SK-N-SH (cell line): ENCODE results near the gene RLN2. TPM values are rescaled to one million over a fixed set of nuclear protein-coding genes. Genes with fewer than 3 reads are reported as not detected.

ENCODE experiments used
- CTCF ChIA-PET: fragments of 300-600, 350-600 bp; formaldehyde crosslinking; extraction: SDS; loops from one replicate; lab custom pipeline; 2021; lab: Yijun Ruan, JAX
- POLR2A ChIA-PET: fragments of 350-600 bp; sonication (Branson Sonifier 250); formaldehyde crosslinking; extraction: SDS; loops from one replicate; lab custom pipeline; 2020; ENCODE audit warnings: antibody characterized with exemption, inconsistent platforms; lab: Yijun Ruan, JAX
- DNase-seq: peaks from one replicate; pipeline ENCODE4 v3.0.0; 2012
- H2AFZ ChIP-seq: fragments of 200-600 bp; sonication (generic); 2 replicates; pipeline ENCODE4 v1.8.1; 2016; ENCODE audit warnings: antibody characterized with exemption, mild to moderate bottlenecking, low read depth
- H3F3A ChIP-seq: fragments of 200-600 bp; sonication (generic); replicated peaks from 2 replicates; pipeline ENCODE3; 2016; ENCODE audit warnings: antibody characterized with exemption, mild to moderate bottlenecking; ENCODE audit not compliant: insufficient read depth
- H3K27ac ChIP-seq, 2 experiments: fragments of 200-500 bp in 1 of 2; fragments of 200-600 bp in 1 of 2; sonication (Bioruptor generic) in 1 of 2; sonication (generic), shearing (Covaris generic) in 1 of 2; 2 replicates each; pipeline versions ENCODE4 v1.5.1 to v1.6.1; 2014 to 2016; ENCODE audit warnings: low read depth in 2 of 2, inconsistent platforms in 1 of 2, low read length in 1 of 2, mild to moderate bottlenecking in 1 of 2, mixed read lengths in 1 of 2
- H3K27me3 ChIP-seq: fragments of 200-600 bp; sonication (generic), shearing (Covaris generic); 2 replicates; pipeline ENCODE4 v1.6.1; 2016; ENCODE audit warnings: mixed run types; ENCODE audit not compliant: insufficient read depth
- H3K36me3 ChIP-seq, 2 experiments: fragments of 200-500 bp in 1 of 2; fragments of 200-600 bp in 1 of 2; sonication (Bioruptor generic) in 1 of 2; sonication (generic) in 1 of 2; replicated peaks in 1 of 2; 2 replicates each; pipeline versions ENCODE3 to v1.5.1; 2014 to 2016; ENCODE audit warnings: low read length in 1 of 2, mild to moderate bottlenecking in 1 of 2; ENCODE audit not compliant: insufficient read depth in 2 of 2, control insufficient read depth in 1 of 2
- H3K4me1 ChIP-seq, 2 experiments: fragments of 200-500 bp in 1 of 2; fragments of 200-600 bp in 1 of 2; sonication (Bioruptor generic) in 1 of 2; sonication (generic), shearing (Covaris generic) in 1 of 2; 2 replicates each; pipeline versions ENCODE4 v1.5.1 to v1.6.1; 2014 to 2016; ENCODE audit warnings: low read depth in 1 of 2, low read length in 1 of 2, mixed run types in 1 of 2; ENCODE audit not compliant: insufficient read depth in 2 of 2, control insufficient read depth in 1 of 2
- H3K4me2 ChIP-seq: fragments of 200-600 bp; sonication (generic), shearing (Covaris generic); 2 replicates; pipeline ENCODE4 v1.6.1; 2017; ENCODE audit warnings: mixed run types
- H3K4me3 ChIP-seq, 2 experiments: fragments of 200-500 bp in 1 of 2; fragments of 200-600 bp in 1 of 2; sonication (Bioruptor generic) in 1 of 2; sonication (generic), shearing (Covaris generic) in 1 of 2; 2 replicates each; pipeline versions ENCODE4 v1.5.1 to v1.8.1; 2014 to 2016; ENCODE audit warnings: low read depth in 2 of 2, inconsistent platforms in 1 of 2, low read length in 1 of 2, mild to moderate bottlenecking in 1 of 2, mixed read lengths in 1 of 2, moderate library complexity in 1 of 2
- H3K79me2 ChIP-seq: fragments of 200-600 bp; sonication (generic); 2 replicates; pipeline ENCODE4 v1.8.1; 2017; ENCODE audit warnings: mild to moderate bottlenecking; ENCODE audit not compliant: insufficient read depth
- H3K9ac ChIP-seq: fragments of 200-600 bp; sonication (generic); 2 replicates; pipeline ENCODE4 v1.6.1; 2017; ENCODE audit warnings: mixed run types
- H3K9me2 ChIP-seq: fragments of 200-600 bp; sonication (generic); 2 replicates; pipeline ENCODE4 v1.6.1; 2017; ENCODE audit warnings: mixed run types
- H3K9me3 ChIP-seq: fragments of 200-600 bp; sonication (generic); 2 replicates; pipeline ENCODE4 v1.6.1; 2017; ENCODE audit warnings: mixed run types, mild to moderate bottlenecking, moderate library complexity
- H4K20me1 ChIP-seq: fragments of 200-600 bp; sonication (generic); 2 replicates; pipeline ENCODE4 v1.6.1; 2017; ENCODE audit warnings: mild to moderate bottlenecking, mixed run types; ENCODE audit not compliant: insufficient read depth
- ELF1 ChIP-seq: IDR thresholded peaks from 2 replicates; pipeline ENCODE4 v1.4.0; 2012
- EP300 ChIP-seq, 2 experiments: IDR thresholded peaks; 2 replicates each; pipeline versions ENCODE4 v1.4.0 to v1.6.1; 2012; ENCODE audit warnings: borderline replicate concordance in 1 of 2, low read depth in 1 of 2, low read length in 1 of 2
- FOXJ3 ChIP-seq: sonication (generic); formaldehyde crosslinking; IDR thresholded peaks from 2 replicates; pipeline ENCODE4 v1.5.1; 2020; ENCODE audit warnings: mild to moderate bottlenecking, missing genetic modification reagents
- FOXM1 ChIP-seq: IDR thresholded peaks from 2 replicates; pipeline ENCODE4 v1.4.0; 2012; ENCODE audit warnings: low read depth, mild to moderate bottlenecking
- GABPA ChIP-seq: IDR thresholded peaks from 2 replicates; pipeline ENCODE4 v1.4.0; 2012; ENCODE audit warnings: low read depth, mild to moderate bottlenecking
- JUND ChIP-seq: IDR thresholded peaks from 2 replicates; pipeline ENCODE4 v1.4.0; 2012
- MEF2A ChIP-seq: IDR thresholded peaks from 2 replicates; pipeline ENCODE4 v1.4.0; 2012; ENCODE audit warnings: low read depth, borderline replicate concordance
- MXI1 ChIP-seq: IDR thresholded peaks from 2 replicates; pipeline ENCODE4 v1.6.1; 2012; ENCODE audit warnings: mild to moderate bottlenecking, low read depth, low read length, improper control_type of control experiment
- RCOR1 ChIP-seq: fragments of 150-350 bp; IDR thresholded peaks from 2 replicates; pipeline ENCODE4 v1.6.1; 2017; ENCODE audit warnings: antibody characterized with exemption, low read length
- RFX5 ChIP-seq: IDR thresholded peaks from 2 replicates; pipeline ENCODE4 v1.6.1; 2012; ENCODE audit warnings: mild to moderate bottlenecking, improper control_type of control experiment, low read length
- TCF12 ChIP-seq: IDR thresholded peaks from 2 replicates; pipeline ENCODE4 v1.4.0; 2012
- TEAD4 ChIP-seq: IDR thresholded peaks from 2 replicates; pipeline ENCODE4 v1.4.0; 2012; ENCODE audit warnings: mild to moderate bottlenecking, borderline replicate concordance; ENCODE audit not compliant: insufficient read depth
- WGBS: methylation state at CpG from one replicate; pipeline ENCODE4 v1.1.6; 2017; ENCODE audit warnings: low lambda C conversion rate; 5-methylcytosine and 5-hydroxymethylcytosine counted together
- polyA plus RNA-seq, 3 experiments: library from polyadenylated mRNA; depleted of rRNA; stranded (reverse); fragments of >200 nt; gene quantifications; 2 replicates each; pipeline ENCODE4 v1.2.3, GENCODE V29; 2012
- TF ChIP-seq, protein P1 (sequence below): fragments of 200-600 bp; sonication (generic); IDR thresholded peaks from 2 replicates; pipeline ENCODE4 v1.6.1; 2017; ENCODE audit warnings: antibody characterized with exemption, mild to moderate bottlenecking, moderate library complexity
- TF ChIP-seq, protein P2 (sequence below): IDR thresholded peaks from 2 replicates; pipeline ENCODE4 v1.6.1; 2012; ENCODE audit warnings: mild to moderate bottlenecking, low read depth, low read length, moderate library complexity
- TF ChIP-seq, protein P3 (sequence below): IDR thresholded peaks from 2 replicates; pipeline ENCODE4 v1.4.0; 2012; ENCODE audit warnings: low read depth, borderline replicate concordance
- TF ChIP-seq, protein P4 (sequence below): IDR thresholded peaks from 2 replicates; pipeline ENCODE4 v1.4.0; 2012; ENCODE audit warnings: low read depth, borderline replicate concordance

Gene RLN2
- polyA plus RNA-seq, 1 of the 3 experiments (the other 2 are of a cell fraction) = 0.51 TPM

DNA sequence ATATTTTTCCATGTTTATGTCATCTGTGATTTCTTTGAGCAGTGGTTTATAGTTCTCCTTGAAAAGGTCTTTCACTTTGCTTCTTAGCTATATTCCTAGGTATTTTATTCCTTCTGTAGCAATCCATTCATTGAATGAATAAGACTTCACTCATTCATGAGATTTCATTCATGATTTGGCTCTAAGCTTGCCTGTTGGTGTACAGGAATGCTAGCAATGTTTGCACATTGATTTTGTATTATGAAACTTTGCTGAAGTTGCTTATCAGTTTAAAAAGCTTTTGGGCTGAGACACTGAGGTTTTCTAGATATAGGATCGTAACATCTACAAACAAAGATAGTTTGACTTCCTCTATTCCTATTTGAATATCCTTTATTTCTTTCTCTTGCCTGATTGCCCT, 15.9 kb downstream of the RLN2 start (continued):
- no peak for TF ChIP-seq RCOR1

DNA sequence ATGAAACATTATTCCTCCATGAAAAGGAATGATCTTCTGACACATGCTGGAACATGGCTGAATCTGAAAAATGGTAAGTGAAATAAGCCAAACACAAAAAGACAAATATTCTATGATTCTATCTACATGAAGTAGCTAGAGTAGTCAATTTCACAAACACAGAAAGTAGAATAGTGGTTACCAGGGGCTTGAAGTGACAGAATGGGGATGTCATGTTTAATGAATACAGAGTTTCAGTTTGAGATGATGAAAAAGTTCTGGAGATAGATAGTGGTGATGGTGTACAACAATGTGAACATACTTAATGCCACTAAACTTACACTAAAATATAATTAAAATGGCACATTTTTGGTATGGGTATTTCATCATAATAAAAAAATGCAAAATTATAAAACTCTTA, 18.3 kb downstream of the RLN2 start:
- no peak overlapping the region for H3K4me3 ChIP-seq
- TF ChIP-seq JUND = no peak
- TF ChIP-seq MEF2A = no peak
- no peak for TF ChIP-seq FOXM1
- no peak for TF ChIP-seq TEAD4
- TF ChIP-seq RFX5 = no peak
- no peak for TF ChIP-seq GABPA
- DNase-seq = no peak
- ChIA-PET POLR2A (no interaction called here), CTCF (no interaction called here)
- no peak overlapping the region for H3K9ac ChIP-seq
- H3K79me2 ChIP-seq = no peaks in the 10 kb centered on the region
- no peaks in the 10 kb centered on the region for H3K4me1 ChIP-seq
- H2AFZ ChIP-seq = no peak overlapping the region
- H3K27ac ChIP-seq = no peak overlapping the region
- no peak overlapping the region for H3K4me2 ChIP-seq
- H3K9me3 ChIP-seq = no peaks in the 10 kb centered on the region
- H3K36me3 ChIP-seq = no peaks in the 10 kb centered on the region
- H4K20me1 ChIP-seq = no peaks in the 10 kb centered on the region
- H3K9me2 ChIP-seq = no peaks in the 10 kb centered on the region
- no peaks in the 10 kb centered on the region for H3F3A ChIP-seq
- H3K27me3 ChIP-seq = no peaks in the 10 kb centered on the region

DNA sequence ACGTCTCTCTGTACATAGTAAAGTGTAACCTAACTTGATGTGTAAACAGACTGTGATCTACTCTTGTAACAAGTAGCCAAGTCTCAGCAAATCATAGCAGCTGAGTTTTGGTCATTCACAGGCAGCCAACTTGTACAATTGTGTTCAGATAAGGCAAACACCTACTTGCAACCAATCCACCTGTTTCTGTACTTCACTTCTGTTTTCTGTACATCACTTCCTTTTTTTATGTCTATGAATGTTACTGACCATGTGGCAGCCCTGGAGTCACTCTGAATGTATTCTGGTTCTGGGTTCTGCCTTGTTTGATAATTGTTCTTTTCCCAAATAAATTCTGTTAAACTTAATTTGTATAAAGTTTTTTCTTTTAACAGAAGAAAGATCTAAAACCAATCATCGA, 26.0 kb downstream of the RLN2 start:
- no peak for DNase-seq

More for the DNA sequence above, 26.0 kb downstream of the RLN2 start:
- no peak overlapping the region for H3K4me3 ChIP-seq
- H4K20me1 ChIP-seq = no peaks in the 10 kb centered on the region
- H2AFZ ChIP-seq = no peak overlapping the region
- no peak overlapping the region for H3K27ac ChIP-seq
- no peaks in the 10 kb centered on the region for H3K4me1 ChIP-seq
- WGBS = 16% methylated on average over 2 of the region's 2 CpGs
- CTCF ChIA-PET = no interaction called here
- no peak overlapping the region for H3K4me2 ChIP-seq
- H3K9me3 ChIP-seq = no peaks in the 10 kb centered on the region
- H3K79me2 ChIP-seq = no peaks in the 10 kb centered on the region
- no peaks in the 10 kb centered on the region for H3F3A ChIP-seq
- no peak overlapping the region for H3K9ac ChIP-seq
- H3K9me2 ChIP-seq = no peaks in the 10 kb centered on the region
- no peaks in the 10 kb centered on the region for H3K36me3 ChIP-seq
- H3K27me3 ChIP-seq = no peaks in the 10 kb centered on the region
- TF ChIP-seq MXI1 (no peak), ELF1 (no peak), TCF12 (no peak), EP300 (IDR thresholded peaks at IDR 0.05; ENCODE audit: borderline replicate concordance in 1 of 2, low read depth in 1 of 2, low read length in 1 of 2) (no peak), FOXJ3 (CRISPR knock-in tag) (no peak), GABPA (no peak)
- TF ChIP-seq, protein P1, sequence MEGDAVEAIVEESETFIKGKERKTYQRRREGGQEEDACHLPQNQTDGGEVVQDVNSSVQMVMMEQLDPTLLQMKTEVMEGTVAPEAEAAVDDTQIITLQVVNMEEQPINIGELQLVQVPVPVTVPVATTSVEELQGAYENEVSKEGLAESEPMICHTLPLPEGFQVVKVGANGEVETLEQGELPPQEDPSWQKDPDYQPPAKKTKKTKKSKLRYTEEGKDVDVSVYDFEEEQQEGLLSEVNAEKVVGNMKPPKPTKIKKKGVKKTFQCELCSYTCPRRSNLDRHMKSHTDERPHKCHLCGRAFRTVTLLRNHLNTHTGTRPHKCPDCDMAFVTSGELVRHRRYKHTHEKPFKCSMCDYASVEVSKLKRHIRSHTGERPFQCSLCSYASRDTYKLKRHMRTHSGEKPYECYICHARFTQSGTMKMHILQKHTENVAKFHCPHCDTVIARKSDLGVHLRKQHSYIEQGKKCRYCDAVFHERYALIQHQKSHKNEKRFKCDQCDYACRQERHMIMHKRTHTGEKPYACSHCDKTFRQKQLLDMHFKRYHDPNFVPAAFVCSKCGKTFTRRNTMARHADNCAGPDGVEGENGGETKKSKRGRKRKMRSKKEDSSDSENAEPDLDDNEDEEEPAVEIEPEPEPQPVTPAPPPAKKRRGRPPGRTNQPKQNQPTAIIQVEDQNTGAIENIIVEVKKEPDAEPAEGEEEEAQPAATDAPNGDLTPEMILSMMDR = no peak
- TF ChIP-seq, protein P2, sequence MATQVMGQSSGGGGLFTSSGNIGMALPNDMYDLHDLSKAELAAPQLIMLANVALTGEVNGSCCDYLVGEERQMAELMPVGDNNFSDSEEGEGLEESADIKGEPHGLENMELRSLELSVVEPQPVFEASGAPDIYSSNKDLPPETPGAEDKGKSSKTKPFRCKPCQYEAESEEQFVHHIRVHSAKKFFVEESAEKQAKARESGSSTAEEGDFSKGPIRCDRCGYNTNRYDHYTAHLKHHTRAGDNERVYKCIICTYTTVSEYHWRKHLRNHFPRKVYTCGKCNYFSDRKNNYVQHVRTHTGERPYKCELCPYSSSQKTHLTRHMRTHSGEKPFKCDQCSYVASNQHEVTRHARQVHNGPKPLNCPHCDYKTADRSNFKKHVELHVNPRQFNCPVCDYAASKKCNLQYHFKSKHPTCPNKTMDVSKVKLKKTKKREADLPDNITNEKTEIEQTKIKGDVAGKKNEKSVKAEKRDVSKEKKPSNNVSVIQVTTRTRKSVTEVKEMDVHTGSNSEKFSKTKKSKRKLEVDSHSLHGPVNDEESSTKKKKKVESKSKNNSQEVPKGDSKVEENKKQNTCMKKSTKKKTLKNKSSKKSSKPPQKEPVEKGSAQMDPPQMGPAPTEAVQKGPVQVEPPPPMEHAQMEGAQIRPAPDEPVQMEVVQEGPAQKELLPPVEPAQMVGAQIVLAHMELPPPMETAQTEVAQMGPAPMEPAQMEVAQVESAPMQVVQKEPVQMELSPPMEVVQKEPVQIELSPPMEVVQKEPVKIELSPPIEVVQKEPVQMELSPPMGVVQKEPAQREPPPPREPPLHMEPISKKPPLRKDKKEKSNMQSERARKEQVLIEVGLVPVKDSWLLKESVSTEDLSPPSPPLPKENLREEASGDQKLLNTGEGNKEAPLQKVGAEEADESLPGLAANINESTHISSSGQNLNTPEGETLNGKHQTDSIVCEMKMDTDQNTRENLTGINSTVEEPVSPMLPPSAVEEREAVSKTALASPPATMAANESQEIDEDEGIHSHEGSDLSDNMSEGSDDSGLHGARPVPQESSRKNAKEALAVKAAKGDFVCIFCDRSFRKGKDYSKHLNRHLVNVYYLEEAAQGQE = no peak
- TF ChIP-seq, protein P3, sequence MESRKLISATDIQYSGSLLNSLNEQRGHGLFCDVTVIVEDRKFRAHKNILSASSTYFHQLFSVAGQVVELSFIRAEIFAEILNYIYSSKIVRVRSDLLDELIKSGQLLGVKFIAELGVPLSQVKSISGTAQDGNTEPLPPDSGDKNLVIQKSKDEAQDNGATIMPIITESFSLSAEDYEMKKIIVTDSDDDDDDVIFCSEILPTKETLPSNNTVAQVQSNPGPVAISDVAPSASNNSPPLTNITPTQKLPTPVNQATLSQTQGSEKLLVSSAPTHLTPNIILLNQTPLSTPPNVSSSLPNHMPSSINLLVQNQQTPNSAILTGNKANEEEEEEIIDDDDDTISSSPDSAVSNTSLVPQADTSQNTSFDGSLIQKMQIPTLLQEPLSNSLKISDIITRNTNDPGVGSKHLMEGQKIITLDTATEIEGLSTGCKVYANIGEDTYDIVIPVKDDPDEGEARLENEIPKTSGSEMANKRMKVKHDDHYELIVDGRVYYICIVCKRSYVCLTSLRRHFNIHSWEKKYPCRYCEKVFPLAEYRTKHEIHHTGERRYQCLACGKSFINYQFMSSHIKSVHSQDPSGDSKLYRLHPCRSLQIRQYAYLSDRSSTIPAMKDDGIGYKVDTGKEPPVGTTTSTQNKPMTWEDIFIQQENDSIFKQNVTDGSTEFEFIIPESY = no peak
- TF ChIP-seq, protein P4, sequence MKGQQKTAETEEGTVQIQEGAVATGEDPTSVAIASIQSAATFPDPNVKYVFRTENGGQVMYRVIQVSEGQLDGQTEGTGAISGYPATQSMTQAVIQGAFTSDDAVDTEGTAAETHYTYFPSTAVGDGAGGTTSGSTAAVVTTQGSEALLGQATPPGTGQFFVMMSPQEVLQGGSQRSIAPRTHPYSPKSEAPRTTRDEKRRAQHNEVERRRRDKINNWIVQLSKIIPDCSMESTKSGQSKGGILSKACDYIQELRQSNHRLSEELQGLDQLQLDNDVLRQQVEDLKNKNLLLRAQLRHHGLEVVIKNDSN = no peak
- POLR2A ChIA-PET = no interaction called here
